Measurements from ENCODE around the gene TPGS1.

The TPGS1 gene

GRCh38 chr19:496112-496665, 11.1 kb upstream of the TPGS1 start, which contains the start of gene MADCAM1:
Gene MADCAM1 (plus strand): TSS chr19:496486. CDS start chr19:496500, 14 bp downstream.
- DNase-seq, result no peak

GRCh38 chr19:496986-497385, 10.3 kb upstream of the TPGS1 start:
- DNase-seq, result no peak

- DNase-seq, result no peak
These were observed 9.8 kb upstream of the TPGS1 start for GRCh38 chr19:497491-497868.

GRCh38 chr19:497869-498510, 9.3 kb upstream of the TPGS1 start:
- no peak for DNase-seq

- DNase-seq, result no peak
These were observed 8.8 kb upstream of the TPGS1 start for GRCh38 chr19:498511-498891.

GRCh38 chr19:498977-499623, 8.2 kb upstream of the TPGS1 start:
- no peak for DNase-seq

GRCh38 chr19:501646-502045, 5.7 kb upstream of the TPGS1 start:
- DNase-seq, result no peak

- no peak for DNase-seq
These were observed 2.7 kb upstream of the TPGS1 start for GRCh38 chr19:504616-505015.

- DNase-seq, result peak; percentile 93
These were observed 652 bp upstream of the TPGS1 start for GRCh38 chr19:506404-507285.

- no peak for DNase-seq
These were observed 1.2 kb downstream of the TPGS1 start for GRCh38 chr19:508204-509150.

- peak; percentile 95 for DNase-seq
These were observed 3.4 kb downstream of the TPGS1 start for GRCh38 chr19:510606-511100.

GRCh38 chr19:511101-511851, 4.0 kb downstream of the TPGS1 start:
- DNase-seq, result peak; percentile 77

- DNase-seq, result no peak
These were observed 5.5 kb downstream of the TPGS1 start for GRCh38 chr19:512547-513365.

GRCh38 chr19:513368-514165, 6.3 kb downstream of the TPGS1 start:
- no peak for DNase-seq

GRCh38 chr19:514166-514663, 6.9 kb downstream of the TPGS1 start:
- DNase-seq, result no peak

GRCh38 chr19:517721-518597, 10.7 kb downstream of the TPGS1 start:
- DNase-seq, result no peak

GRCh38 chr19:518598-519231, 11.4 kb downstream of the TPGS1 start:
- DNase-seq, result peak; percentile 65

GRCh38 chr19:519449-519865, 12.2 kb downstream of the TPGS1 start:
- DNase-seq, result no peak
